MCF 10A (cell line): ENCODE data around the gene INAFM1. TPM values are rescaled to one million over a fixed set of nuclear protein-coding genes. Genes with fewer than 3 reads are reported as not detected.

Source experiments
- BruUV-seq: library from RNA; stranded (reverse); fragments of 400-500 nt; replicated peaks from 2 replicates; lab custom pipeline; 2021; lab: Mats Ljungman, UMichigan
- CTCF ChIA-PET: fragments of 300-600 bp; sonication (Branson Sonifier 250); formaldehyde crosslinking; extraction: SDS; loops from one replicate; lab custom pipeline; 2021; ENCODE audit warnings: antibody characterized with exemption, inconsistent platforms; lab: Yijun Ruan, JAX
- POLR2A ChIA-PET: fragments of 300-600, 350-650 bp; sonication (Branson Sonifier 250); formaldehyde crosslinking; extraction: SDS; loops from one replicate; lab custom pipeline; 2020; ENCODE audit warnings: antibody characterized with exemption, inconsistent platforms; lab: Yijun Ruan, JAX
- DNase-seq: peaks from one replicate; pipeline ENCODE4 v3.0.0-alpha.2; 2018; ENCODE audit not compliant: unreplicated experiment
- H3K27ac Mint-ChIP-seq: one replicate; pipeline ENCODE4 v1.8.0; 2022; ENCODE audit warnings: mild to moderate bottlenecking, low read depth, mixed read lengths; ENCODE audit not compliant: unreplicated experiment
- H3K27me3 Mint-ChIP-seq: one replicate; pipeline ENCODE4 v1.8.0; 2022; ENCODE audit warnings: mixed read lengths; ENCODE audit not compliant: insufficient read depth, unreplicated experiment
- H3K36me3 Mint-ChIP-seq: one replicate; pipeline ENCODE4 v1.8.0; 2022; ENCODE audit warnings: mild to moderate bottlenecking, moderate library complexity, mixed read lengths; ENCODE audit not compliant: insufficient read depth, unreplicated experiment
- H3K4me1 Mint-ChIP-seq: one replicate; pipeline ENCODE4 v1.8.0; 2022; ENCODE audit warnings: mixed read lengths; ENCODE audit not compliant: insufficient read depth, unreplicated experiment
- H3K4me3 Mint-ChIP-seq: one replicate; pipeline ENCODE4 v1.8.0; 2022; ENCODE audit warnings: mild to moderate bottlenecking, moderate library complexity, mixed read lengths; ENCODE audit not compliant: unreplicated experiment
- H3K9me3 Mint-ChIP-seq: one replicate; pipeline ENCODE4 v1.8.0; 2022; ENCODE audit warnings: mixed read lengths; ENCODE audit not compliant: unreplicated experiment
- CTCF ChIP-seq: fragments of 200-600 bp; IDR thresholded peaks from one replicate; pipeline ENCODE4 v1.8.0; 2022; ENCODE audit warnings: antibody characterized with exemption, mild to moderate bottlenecking; ENCODE audit not compliant: unreplicated experiment
- intact Hi-C: fragments of 100-400 bp; cut with micrococcal nuclease; formaldehyde crosslinking; loops from 2 replicates; pipeline ENCODE4 v1.14.1; 2022
- total RNA-seq: library from RNA; stranded (reverse); gene quantifications from 2 replicates; pipeline ENCODE4 v1.2.3, GENCODE V29; 2022

Gene INAFM1
- total RNA-seq, 1 experiment from 2014 or later, result 16.8 TPM

GRCh38 chr19:47227352-47228167 lies 47.1 kb upstream of the INAFM1 start:
- POLR2A ChIA-PET, result interaction anchor here (0.6 to 7.8 kb wide), 9 partner anchors 16 to 378 kb away, joined by 3 to 56 read pairs (median 8); partner anchors contain the start of genes CCDC9 and ZC3H4
- peaks cover 13% of the 10 kb centered on the region for H3K4me1 Mint-ChIP-seq
- H3K4me3 Mint-ChIP-seq, result no peak overlapping the region

GRCh38 chr19:47228168-47228936 lies 46.3 kb upstream of the INAFM1 start:
- no TSS peak for BruUV-seq
- peak; percentile 52 for DNase-seq
- no peak for TF ChIP-seq CTCF
- CTCF ChIA-PET, result interaction anchor here (0.9 kb wide), 1 partner anchor 16 kb away, joined by 5 read pairs; no protein-coding TSS in a partner anchor
- Mint-ChIP-seq H3K9me3 (no peaks in the 10 kb centered on the region), H3K27me3 (no peaks in the 10 kb centered on the region), H3K36me3 (peaks cover 28% of the 10 kb centered on the region), H3K4me3 (no peak overlapping the region), H3K27ac (no peak overlapping the region), H3K4me1 (peaks cover 18% of the 10 kb centered on the region)
- intact Hi-C loops, result no loop called here
- POLR2A ChIA-PET, result interaction anchor here (0.9 to 7.8 kb wide), 8 partner anchors 15 to 115 kb away, joined by 3 to 56 read pairs (median 8); partner anchors contain the start of genes CCDC9 and ZC3H4

More at GRCh38 chr19:47227352-47228167, 47.1 kb upstream of the INAFM1 start:
- no peak for TF ChIP-seq CTCF
- intact Hi-C loops, result no loop called here
- Mint-ChIP-seq H3K27ac (peak overlapping the region; percentile 35), H3K9me3 (no peaks in the 10 kb centered on the region), H3K36me3 (peaks cover 34% of the 10 kb centered on the region), H3K27me3 (no peaks in the 10 kb centered on the region)
- peak; percentile 96 for DNase-seq
- CTCF ChIA-PET, result interaction anchor here (0.6 to 6.0 kb wide), 3 partner anchors 14 to 19 kb away, joined by 4 to 52 read pairs (median 5); no protein-coding TSS in a partner anchor
- BruUV-seq, result no TSS peak

- Mint-ChIP-seq H3K4me1 (peaks cover 18% of the 10 kb centered on the region), H3K27me3 (no peaks in the 10 kb centered on the region), H3K36me3 (peaks cover 21% of the 10 kb centered on the region), H3K4me3 (no peak overlapping the region), H3K27ac (no peak overlapping the region), H3K9me3 (no peaks in the 10 kb centered on the region)
- no peak for TF ChIP-seq CTCF
- intact Hi-C loops, result no loop called here
- peak; percentile 31 for DNase-seq
- CTCF ChIA-PET, result interaction anchor here (0.6 to 1.6 kb wide), 2 partner anchors 15 to 1263 kb away, joined by 4 to 5 read pairs; no protein-coding TSS in a partner anchor
- POLR2A ChIA-PET, result interaction anchor here (0.6 to 7.8 kb wide), 8 partner anchors 12 to 1761 kb away, joined by 3 to 56 read pairs (median 7); partner anchors contain the start of genes CCDC9, FOSB and ZC3H4
- BruUV-seq, result no TSS peak
These were observed 45.6 kb upstream of the INAFM1 start for GRCh38 chr19:47228937-47229675.
